WTC11 (cell line): ENCODE measurements around the gene OR10C1.

ENCODE experiments used
- ATF6 ChIP-seq: sonication (generic); formaldehyde crosslinking; IDR thresholded peaks from 2 replicates; pipeline ENCODE4 v1.8.1; 2023; ENCODE audit warnings: mild to moderate bottlenecking, missing genetic modification reagents
- CTCF ChIP-seq: fragments of 200-600 bp; IDR thresholded peaks from 2 replicates; pipeline ENCODE4 v1.8.0; 2022; ENCODE audit warnings: antibody characterized with exemption
- ELF4 ChIP-seq: sonication (generic); formaldehyde crosslinking; IDR thresholded peaks from 2 replicates; pipeline ENCODE4 v1.8.1; 2022; ENCODE audit warnings: low read depth, mild to moderate bottlenecking, moderate library complexity, missing genetic modification reagents
- TF ChIP-seq, protein P1 (sequence below): sonication (generic); formaldehyde crosslinking; IDR thresholded peaks from 2 replicates; pipeline ENCODE4 v1.8.0; 2022; ENCODE audit warnings: mild to moderate bottlenecking, missing genetic modification reagents

- TF ChIP-seq ATF6 (CRISPR knock-in tag) (no peak), CTCF (no peak), ELF4 (no peak)
- TF ChIP-seq, protein P1, sequence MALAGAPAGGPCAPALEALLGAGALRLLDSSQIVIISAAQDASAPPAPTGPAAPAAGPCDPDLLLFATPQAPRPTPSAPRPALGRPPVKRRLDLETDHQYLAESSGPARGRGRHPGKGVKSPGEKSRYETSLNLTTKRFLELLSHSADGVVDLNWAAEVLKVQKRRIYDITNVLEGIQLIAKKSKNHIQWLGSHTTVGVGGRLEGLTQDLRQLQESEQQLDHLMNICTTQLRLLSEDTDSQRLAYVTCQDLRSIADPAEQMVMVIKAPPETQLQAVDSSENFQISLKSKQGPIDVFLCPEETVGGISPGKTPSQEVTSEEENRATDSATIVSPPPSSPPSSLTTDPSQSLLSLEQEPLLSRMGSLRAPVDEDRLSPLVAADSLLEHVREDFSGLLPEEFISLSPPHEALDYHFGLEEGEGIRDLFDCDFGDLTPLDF (CRISPR knock-in tag): no peak
Observed at GRCh38 chr6:29419516-29419915, 19.6 kb upstream of the OR10C1 start.
